PFSK-1 (cell line): ENCODE measurements around the gene GSTK1.

ENCODE experiments used
- POLR2AphosphoS5 ChIP-seq: IDR thresholded peaks from 2 replicates; pipeline ENCODE4 v1.6.1; 2012; ENCODE audit warnings: low read depth, mild to moderate bottlenecking, control low read depth, low read length, moderate library complexity
- REST ChIP-seq, 2 experiments: IDR thresholded peaks; 2 replicates each; pipeline versions ENCODE4 v1.6.1 to v1.8.0; 2011 to 2012; ENCODE audit warnings: low read depth in 2 of 2, low read length in 2 of 2, control low read depth in 1 of 2, inconsistent platforms in 1 of 2, mild to moderate bottlenecking in 1 of 2, moderate library complexity in 1 of 2; ENCODE audit not compliant: insufficient read depth in 1 of 2
- SIN3A ChIP-seq: IDR thresholded peaks from 2 replicates; pipeline ENCODE4 v1.6.1; 2012; ENCODE audit warnings: mild to moderate bottlenecking, low read length, moderate library complexity, borderline replicate concordance; ENCODE audit not compliant: insufficient read depth

- TF ChIP-seq POLR2AphosphoS5 = no peak
- TF ChIP-seq REST (IDR thresholded peaks at IDR 0.05; ENCODE audit: insufficient read depth in 1 of 2, low read depth in 2 of 2, low read length in 2 of 2) = no peak
- TF ChIP-seq SIN3A = no peak
These were observed 45.4 kb upstream of the GSTK1 start for GRCh38 chr7:143217806-143218205.
